Iris pigment epithelial cell (primary cell): Measurements from ENCODE around the gene ZNF534.
"Not testable (repeated sequence)": the region's sequence is repeated elsewhere in the genome, so short reads cannot be mapped to it uniquely, and the experiment has no call there.

Experiments used
- DNase-seq: peaks from one replicate; pipeline ENCODE4 v3.0.0-alpha.2; 2011; ENCODE audit warnings: low read depth

ZNF534 gene

GRCh38 chr19:52498571-52498970 lies 69.6 kb downstream of the ZNF534 start:
- DNase-seq = no peak

- DNase-seq = not testable (repeated sequence)
Observed at GRCh38 chr19:52500474-52500873, 71.5 kb downstream of the ZNF534 start.

- not testable (repeated sequence) for DNase-seq
Observed at GRCh38 chr19:52500991-52501390, 72.0 kb downstream of the ZNF534 start.
